Right lobe of liver (tissue), 4 donors: ENCODE data around the gene FAM83C.

Experiments
- POLR2A ChIP-seq: fragments of 450-650 bp; IDR thresholded peaks from one replicate; pipeline ENCODE4 v1.6.1; 2017; ENCODE audit warnings: antibody characterized with exemption, mild to moderate bottlenecking
- TF ChIP-seq, protein P1 (sequence below), 4 donors: fragments of 200-600 bp in 3 of 4; fragments of 450-650 bp in 1 of 4; IDR thresholded peaks; one replicate each; pipeline versions ENCODE4 v1.5.1 to v1.8.0; 2016 to 2022; ENCODE audit warnings: antibody characterized with exemption in 4 of 4, mild to moderate bottlenecking in 2 of 4
- donor health status: DM: no; HTN: no; CAD: no.
- donor health status: DM: no; HTN: no; CAD: no.
- donor health status: DM: no; HTN: yes; CAD: no.

DNA sequence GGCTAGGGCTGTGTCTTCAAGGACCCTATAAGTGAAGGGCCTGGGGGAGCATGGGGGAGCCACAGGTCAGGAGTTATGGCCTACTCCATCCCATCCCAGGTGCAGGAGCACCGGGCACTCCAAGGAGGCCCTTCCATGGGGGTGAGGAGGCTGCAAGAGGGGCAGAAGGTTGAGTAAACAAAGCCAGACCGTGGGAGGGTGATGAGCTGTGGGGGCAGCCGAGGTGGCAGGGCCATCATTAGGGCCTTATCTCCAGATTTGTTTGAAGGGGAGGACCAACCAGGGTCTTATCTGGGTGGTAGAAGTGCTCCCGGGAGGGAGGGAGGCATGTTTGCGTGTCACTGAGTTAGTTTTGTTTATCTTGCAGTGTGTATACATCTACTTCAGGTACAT, 2.1 kb upstream of the FAM83C start:
- TF ChIP-seq, protein P1, sequence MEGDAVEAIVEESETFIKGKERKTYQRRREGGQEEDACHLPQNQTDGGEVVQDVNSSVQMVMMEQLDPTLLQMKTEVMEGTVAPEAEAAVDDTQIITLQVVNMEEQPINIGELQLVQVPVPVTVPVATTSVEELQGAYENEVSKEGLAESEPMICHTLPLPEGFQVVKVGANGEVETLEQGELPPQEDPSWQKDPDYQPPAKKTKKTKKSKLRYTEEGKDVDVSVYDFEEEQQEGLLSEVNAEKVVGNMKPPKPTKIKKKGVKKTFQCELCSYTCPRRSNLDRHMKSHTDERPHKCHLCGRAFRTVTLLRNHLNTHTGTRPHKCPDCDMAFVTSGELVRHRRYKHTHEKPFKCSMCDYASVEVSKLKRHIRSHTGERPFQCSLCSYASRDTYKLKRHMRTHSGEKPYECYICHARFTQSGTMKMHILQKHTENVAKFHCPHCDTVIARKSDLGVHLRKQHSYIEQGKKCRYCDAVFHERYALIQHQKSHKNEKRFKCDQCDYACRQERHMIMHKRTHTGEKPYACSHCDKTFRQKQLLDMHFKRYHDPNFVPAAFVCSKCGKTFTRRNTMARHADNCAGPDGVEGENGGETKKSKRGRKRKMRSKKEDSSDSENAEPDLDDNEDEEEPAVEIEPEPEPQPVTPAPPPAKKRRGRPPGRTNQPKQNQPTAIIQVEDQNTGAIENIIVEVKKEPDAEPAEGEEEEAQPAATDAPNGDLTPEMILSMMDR (IDR thresholded peaks at IDR 0.05): no peak
- no peak for TF ChIP-seq POLR2A
